Measurements from ENCODE around the gene KLHL35.
"Not testable (repeated sequence)": the region's sequence is repeated elsewhere in the genome, so short reads cannot be mapped to it uniquely, and the experiment has no call there.

Gene KLHL35

GRCh38 chr11:75384438-75385080 is 48.4 kb downstream of the KLHL35 start:
- in situ Hi-C loops (cut with HindIII; ENCODE audit: low pct_unique_long_range_greater_than_20kb, low sequenced_read_pairs) = no loop called here
- peak; percentile 82 to 87 for DNase-seq (ENCODE audit: low read depth in 1 of 2, low spot score in 1 of 2)
- no peak for TF ChIP-seq JUND (IDR thresholded peaks at IDR 0.05; ENCODE audit: low read depth)

DNA sequence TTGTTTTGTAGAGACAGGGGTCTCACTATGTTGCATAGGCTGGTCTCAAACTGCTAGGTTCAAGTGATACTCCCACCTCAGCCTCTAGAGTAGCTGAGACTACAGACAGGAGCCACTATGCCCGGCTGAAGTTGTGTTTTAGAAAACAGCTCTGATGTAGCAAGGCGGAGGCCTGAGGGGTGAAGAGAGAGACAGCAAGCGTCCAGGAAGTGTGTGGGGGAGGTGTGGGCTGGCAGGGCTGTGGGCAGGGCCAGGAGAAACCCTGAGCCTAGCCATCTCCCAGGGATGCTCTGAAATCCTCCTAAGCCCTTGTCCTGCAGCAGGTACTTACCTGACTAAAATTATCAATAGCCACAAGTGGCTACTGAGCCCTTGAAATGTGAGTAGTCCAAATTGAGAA is 49.8 kb downstream of the KLHL35 start:
- in situ Hi-C loops (cut with HindIII; ENCODE audit: low pct_unique_long_range_greater_than_20kb, low sequenced_read_pairs) = no loop called here
- peak; percentile 58 to 75 for DNase-seq (ENCODE audit: low read depth in 1 of 2, low spot score in 1 of 2)
- TF ChIP-seq JUND (IDR thresholded peaks at IDR 0.05; ENCODE audit: low read depth) = no peak

DNA sequence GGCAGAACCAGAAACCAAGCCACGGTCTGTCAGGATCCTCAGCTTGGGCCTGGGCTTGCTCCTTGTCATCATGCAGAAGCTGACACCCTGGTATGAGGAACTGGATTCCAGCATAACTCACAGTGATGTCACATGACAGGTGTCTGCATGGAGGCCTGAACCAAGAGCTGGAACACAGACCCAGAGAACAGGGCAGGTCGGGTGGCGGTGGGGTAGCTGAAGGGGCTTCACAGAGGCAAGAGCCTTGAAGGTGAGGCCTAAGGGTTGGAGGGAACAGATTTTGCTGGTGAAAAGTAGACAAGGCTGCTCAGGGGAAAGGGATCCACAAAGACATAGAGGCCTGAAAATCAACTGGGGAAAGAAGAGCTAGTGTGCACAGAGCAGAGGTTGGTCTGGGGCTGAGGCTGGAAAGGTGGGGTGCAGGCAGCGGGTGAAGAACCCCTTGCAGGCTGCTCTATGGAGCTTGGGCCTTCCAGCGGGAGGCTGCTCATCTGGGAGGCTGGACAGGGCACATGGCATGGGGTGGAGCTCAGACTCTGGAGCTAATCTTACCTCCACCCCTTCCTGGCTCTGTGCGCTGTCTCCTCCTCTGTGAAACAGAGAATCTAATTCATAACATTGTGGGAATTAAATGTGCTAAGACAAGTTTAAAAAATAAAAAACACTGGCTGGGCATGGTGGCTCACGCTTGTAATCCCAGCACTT is 52.1 kb downstream of the KLHL35 start:
- no peak for TF ChIP-seq JUND (IDR thresholded peaks at IDR 0.05; ENCODE audit: low read depth)
- in situ Hi-C loops (cut with HindIII; ENCODE audit: low pct_unique_long_range_greater_than_20kb, low sequenced_read_pairs) = no loop called here
- DNase-seq (ENCODE audit: low read depth in 1 of 2, low spot score in 1 of 2) = peak; percentile 84 to 94

DNA sequence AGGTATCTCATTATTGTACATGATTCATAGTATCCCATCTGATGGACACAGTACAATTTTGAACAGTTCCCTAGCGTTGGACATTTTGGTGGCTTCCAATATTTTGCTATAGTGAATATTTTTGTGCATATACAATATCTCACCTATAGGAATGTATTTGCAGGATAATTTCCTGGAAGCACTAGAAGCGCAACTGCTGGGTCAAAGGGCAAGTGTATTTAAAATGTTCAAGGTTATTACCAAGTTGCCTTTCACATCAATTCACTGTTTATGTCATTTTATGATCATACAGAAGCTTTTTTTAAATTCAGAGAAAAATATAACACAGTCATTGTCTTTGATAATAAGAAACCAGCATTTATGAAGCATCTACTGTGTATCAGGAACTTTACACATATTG is 52.8 kb downstream of the KLHL35 start:
- in situ Hi-C loops (cut with HindIII; ENCODE audit: low pct_unique_long_range_greater_than_20kb, low sequenced_read_pairs) = no loop called here
- DNase-seq (ENCODE audit: low read depth in 1 of 2, low spot score in 1 of 2) = no peak
- TF ChIP-seq JUND (IDR thresholded peaks at IDR 0.05; ENCODE audit: low read depth) = no peak

DNA sequence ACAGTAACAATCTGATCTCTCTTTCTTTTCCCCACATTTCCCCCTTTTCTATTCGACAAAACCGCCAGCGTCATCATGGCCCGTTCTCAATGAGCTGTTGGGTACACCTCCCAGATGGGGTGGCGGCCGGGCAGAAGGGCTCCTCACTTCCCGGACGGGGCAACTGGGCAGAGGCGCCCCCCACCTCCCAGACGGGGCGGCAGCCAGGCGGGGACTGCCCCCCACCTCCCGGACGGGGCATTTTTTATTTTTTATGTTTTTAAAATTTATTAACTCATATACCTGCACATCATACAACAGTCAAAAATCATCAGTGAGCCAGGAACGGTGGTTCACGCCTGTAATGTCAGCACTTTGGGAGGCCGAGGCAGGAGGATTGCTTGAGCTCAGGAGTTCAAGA is 54.2 kb downstream of the KLHL35 start:
- in situ Hi-C loops (cut with HindIII; ENCODE audit: low pct_unique_long_range_greater_than_20kb, low sequenced_read_pairs); DNase-seq (ENCODE audit: low read depth in 1 of 2, low spot score in 1 of 2): not testable (repeated sequence)

DNA sequence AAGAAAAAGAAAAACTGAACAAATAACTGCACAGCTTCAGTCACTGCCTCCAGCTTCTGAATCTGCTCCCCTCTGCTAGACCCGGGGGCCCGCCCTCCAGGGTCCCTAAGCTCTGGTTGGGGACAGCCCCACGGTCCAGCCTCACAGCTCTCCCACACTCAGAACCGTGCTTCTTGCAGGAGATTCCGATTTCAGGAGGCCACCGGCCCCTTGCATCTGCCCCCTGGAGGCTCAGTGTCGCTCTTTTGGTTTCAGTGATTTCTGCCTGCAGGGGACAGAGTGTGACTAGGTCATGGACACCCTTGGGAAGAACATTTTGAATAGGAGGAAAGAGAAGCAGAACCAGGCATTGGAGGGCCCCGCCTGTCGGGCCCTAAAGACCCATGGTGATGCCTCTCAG is 56.8 kb downstream of the KLHL35 start:
- in situ Hi-C loops (cut with HindIII; ENCODE audit: low pct_unique_long_range_greater_than_20kb, low sequenced_read_pairs) = no loop called here
- peak in 1 of 2 experiments; percentile 51 for DNase-seq (ENCODE audit: low read depth in 1 of 2, low spot score in 1 of 2)
- TF ChIP-seq JUND (IDR thresholded peaks at IDR 0.05; ENCODE audit: low read depth) = no peak

DNA sequence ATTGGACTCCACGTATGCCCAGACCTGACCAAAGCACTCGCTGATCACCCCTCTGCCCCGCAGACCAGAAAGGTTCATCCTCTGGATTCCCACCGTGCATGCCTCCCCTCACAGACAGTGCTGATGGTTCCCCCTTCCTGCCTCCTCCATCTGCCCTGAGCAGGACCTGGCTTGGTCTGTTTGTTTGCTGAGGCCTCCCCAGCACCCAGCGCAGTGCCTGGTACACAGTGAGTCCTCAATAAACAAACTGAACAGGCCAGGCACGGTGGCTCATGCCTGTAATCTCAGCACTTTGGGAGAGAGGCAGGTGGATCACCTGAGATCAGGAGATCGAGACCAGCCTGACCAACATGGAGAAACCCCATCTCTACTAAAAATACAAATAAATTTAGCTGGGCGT is 57.4 kb downstream of the KLHL35 start:
- in situ Hi-C loops (cut with HindIII; ENCODE audit: low pct_unique_long_range_greater_than_20kb, low sequenced_read_pairs) = no loop called here
- DNase-seq (ENCODE audit: low read depth in 1 of 2, low spot score in 1 of 2) = peak in 1 of 2 experiments; percentile 35
- TF ChIP-seq JUND (IDR thresholded peaks at IDR 0.05; ENCODE audit: low read depth) = no peak

DNA sequence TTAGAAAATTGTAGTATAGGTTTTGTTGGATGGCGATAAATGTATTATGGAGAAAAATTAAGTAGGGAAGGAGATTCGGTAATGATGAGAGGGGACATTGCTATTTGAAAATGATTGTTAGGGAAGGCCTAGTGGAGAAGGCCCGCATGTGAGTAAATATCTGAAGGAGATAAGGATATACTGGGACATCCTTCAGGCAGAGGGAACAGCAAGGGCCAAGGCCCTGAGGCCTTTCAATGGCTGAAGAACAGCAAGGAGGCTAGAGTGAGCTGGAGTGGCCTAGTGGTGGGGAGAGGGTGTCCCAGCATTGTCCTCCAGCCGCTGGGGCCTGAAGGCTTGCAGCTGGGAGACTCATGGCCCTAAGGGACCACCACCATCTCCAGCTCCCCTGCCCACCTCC is 58.4 kb downstream of the KLHL35 start:
- in situ Hi-C loops (cut with HindIII; ENCODE audit: low pct_unique_long_range_greater_than_20kb, low sequenced_read_pairs) = no loop called here
- no peak for TF ChIP-seq JUND (IDR thresholded peaks at IDR 0.05; ENCODE audit: low read depth)
- DNase-seq (ENCODE audit: low read depth in 1 of 2, low spot score in 1 of 2) = no peak

GRCh38 chr11:75373201-75373600 is 59.8 kb downstream of the KLHL35 start:
- in situ Hi-C loops (cut with HindIII; ENCODE audit: low pct_unique_long_range_greater_than_20kb, low sequenced_read_pairs) = no loop called here
- no peak for TF ChIP-seq JUND (IDR thresholded peaks at IDR 0.05; ENCODE audit: low read depth)
- no peak for DNase-seq (ENCODE audit: low read depth in 1 of 2, low spot score in 1 of 2)
